ENCODE results near the gene TIAM1. TPM values are rescaled to one million over a fixed set of nuclear protein-coding genes. Genes with fewer than 3 reads are reported as not detected.

The TIAM1 gene
- total and polyA plus RNA-seq, 2 of the 8 experiments (the other 6 are each of a cell fraction or from before 2014, with no cell fraction given), result 10.1 to 30.7 TPM

DNA sequence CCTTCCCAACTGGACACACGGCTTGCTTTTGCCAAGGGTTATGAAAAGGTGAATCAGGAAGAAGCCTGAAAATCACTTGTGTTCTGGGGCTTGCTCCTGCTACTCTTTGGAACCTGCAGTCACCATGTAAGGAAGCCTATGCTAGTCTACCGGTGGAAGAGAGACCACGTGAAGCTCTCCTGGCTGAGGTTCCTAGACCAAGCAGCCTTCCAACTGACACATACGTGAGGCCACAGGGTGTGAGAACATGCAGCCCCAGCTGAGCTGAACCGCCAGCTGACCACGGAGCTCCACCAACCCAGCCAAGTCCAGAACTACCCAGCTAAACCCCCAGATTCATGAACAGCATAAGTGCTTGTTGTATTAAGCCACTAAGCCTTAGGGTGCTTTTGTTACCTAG lies 233.0 kb downstream of the TIAM1 start (continued):
- no peak for TF ChIP-seq MAFK (IDR thresholded peaks at IDR 0.05; ENCODE audit: low read depth, low read length)
- TF ChIP-seq KDM5A (IDR thresholded peaks at IDR 0.05; ENCODE audit: low read length), result no peak
- no peak for TF ChIP-seq PHF8 (conservative IDR thresholded peaks at IDR 0.05; ENCODE audit: low read depth, low read length)
- TF ChIP-seq, protein P1, sequence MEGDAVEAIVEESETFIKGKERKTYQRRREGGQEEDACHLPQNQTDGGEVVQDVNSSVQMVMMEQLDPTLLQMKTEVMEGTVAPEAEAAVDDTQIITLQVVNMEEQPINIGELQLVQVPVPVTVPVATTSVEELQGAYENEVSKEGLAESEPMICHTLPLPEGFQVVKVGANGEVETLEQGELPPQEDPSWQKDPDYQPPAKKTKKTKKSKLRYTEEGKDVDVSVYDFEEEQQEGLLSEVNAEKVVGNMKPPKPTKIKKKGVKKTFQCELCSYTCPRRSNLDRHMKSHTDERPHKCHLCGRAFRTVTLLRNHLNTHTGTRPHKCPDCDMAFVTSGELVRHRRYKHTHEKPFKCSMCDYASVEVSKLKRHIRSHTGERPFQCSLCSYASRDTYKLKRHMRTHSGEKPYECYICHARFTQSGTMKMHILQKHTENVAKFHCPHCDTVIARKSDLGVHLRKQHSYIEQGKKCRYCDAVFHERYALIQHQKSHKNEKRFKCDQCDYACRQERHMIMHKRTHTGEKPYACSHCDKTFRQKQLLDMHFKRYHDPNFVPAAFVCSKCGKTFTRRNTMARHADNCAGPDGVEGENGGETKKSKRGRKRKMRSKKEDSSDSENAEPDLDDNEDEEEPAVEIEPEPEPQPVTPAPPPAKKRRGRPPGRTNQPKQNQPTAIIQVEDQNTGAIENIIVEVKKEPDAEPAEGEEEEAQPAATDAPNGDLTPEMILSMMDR (IDR thresholded peaks at IDR 0.05; ENCODE audit: control extremely low read depth in 1 of 3, insufficient read depth in 1 of 3, low read depth in 1 of 3, low read length in 3 of 3), result no peak
